Right ventricle myocardium inferior (tissue), 1 donor: ENCODE results near the gene PTPRK. TPM values are rescaled to one million over a fixed set of nuclear protein-coding genes. Genes with fewer than 3 reads are reported as not detected.

Experiments used
- ATAC-seq: fragments of 200-7000 bp; cut with Tn5 transposase; one replicate; pipeline ENCODE4 v1.9.1; 2020; ENCODE audit warnings: mild to moderate bottlenecking, moderate library complexity
- DNase-seq: peaks from one replicate; pipeline ENCODE4 v3.0.0; 2021; ENCODE audit errors: missing footprints
- intact Hi-C: fragments of 100-400 bp; cut with DNase I; formaldehyde crosslinking; loops from one replicate; pipeline ENCODE4 v1.11.0; 2022
- total RNA-seq: library from RNA; stranded (reverse); fragmentation: NEBNext Ultra II Directional; extraction: Animal tissue kit (Norgen Biotek cat#: 25700); gene quantifications from one replicate; pipeline ENCODE4 v1.2.1, GENCODE V29; 2021
- donor health status: DM: no; HTN: yes; CAD: no; lungs with severe emphysema.

PTPRK gene
- total RNA-seq, 1 donor from 2014 or later = 30.1 TPM

DNA sequence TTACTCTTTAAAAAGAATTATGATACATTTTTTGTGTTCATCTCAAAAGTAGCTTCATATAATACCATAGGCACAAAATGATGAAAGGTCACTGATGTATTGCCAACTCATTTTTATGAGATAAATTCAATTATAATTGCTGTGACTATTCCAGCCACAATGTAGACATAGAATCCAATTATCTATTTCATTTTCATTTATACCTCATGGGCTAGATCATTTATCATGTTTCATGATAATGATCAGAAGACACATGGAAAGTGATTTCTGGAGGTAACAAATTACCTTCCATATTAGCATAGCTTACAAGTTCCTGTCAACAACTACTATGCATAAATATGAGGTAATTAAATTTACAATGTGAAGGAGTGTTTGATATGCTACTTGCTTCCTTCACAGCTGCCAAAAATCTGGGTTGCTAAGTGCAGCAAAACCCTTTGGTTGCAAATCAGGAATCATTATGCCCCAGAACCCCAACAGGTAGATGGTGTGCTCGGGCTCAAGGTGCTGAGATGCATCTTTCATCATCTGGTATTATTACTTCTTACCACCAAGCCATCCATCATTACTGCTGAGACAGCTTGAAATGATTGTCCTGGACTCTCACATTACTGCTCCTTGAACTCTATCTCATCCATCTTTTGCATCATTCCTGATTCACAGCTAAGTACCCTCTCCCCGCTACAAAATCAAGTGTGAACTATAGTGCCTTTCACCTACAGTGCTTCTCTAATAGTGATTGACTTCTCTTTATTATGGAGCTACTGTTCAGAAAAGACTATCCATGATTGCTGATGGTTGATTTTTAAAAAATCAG is 313.6 kb downstream of the PTPRK start:
- intact Hi-C loops = no loop called here
- DNase-seq (no peak), ATAC-seq (no peak)

DNA sequence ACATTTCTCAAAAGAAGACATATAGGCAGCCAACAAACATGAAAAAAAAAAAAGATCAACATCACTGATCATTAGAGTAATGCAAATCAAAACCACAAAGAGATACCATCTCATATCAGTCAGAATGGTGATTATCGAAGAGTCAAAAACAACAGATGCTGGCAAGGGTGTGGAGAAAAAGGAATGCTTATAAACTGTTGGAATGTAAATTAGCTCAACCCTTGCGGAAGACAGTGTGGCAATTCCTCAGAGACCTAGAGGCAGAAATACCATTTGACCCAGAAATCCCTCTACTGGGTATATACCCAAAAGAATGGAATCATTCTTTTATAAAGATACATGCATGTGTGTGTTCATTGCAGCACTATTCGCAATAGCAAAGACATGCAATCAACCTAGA is 315.8 kb downstream of the PTPRK start:
- intact Hi-C loops = no loop called here
- ATAC-seq = no peak
- no peak for DNase-seq

DNA sequence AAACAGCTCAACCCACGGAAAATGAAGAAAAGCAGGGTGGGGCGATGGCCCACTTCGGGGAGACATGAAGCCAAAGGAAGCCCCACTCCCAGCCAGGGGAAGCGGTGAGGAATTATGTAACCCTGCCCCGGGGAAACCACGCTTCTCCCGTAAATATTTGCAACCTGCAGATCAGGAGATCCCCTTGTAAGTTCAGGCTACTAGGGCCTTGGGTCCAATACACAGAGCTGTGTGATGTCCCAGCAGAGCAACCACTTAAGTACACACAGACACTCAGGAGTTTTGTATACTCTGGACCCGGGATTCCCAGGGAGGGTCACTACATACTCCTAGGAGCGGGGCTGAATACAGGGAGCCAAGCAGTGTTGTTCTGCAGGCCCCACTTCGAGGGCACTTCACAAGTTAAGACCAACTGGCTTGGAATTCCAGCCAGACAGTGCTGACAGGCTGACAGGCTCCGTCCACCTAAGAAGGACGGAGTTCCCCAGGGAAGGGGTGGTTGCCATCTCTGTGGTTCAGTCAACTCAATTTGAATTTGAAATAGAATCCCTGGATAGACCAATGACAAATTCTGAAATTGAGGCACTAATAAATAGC is 318.1 kb downstream of the PTPRK start:
- intact Hi-C loops = no loop called here
- peak; percentile 23 for DNase-seq
- no peak for ATAC-seq

- intact Hi-C loops = no loop called here
- no peak for DNase-seq
- no peak for ATAC-seq
Measured at GRCh38 chr6:128200789-128201188, 319.6 kb downstream of the PTPRK start.

GRCh38 chr6:128199461-128199860 is 320.9 kb downstream of the PTPRK start:
- no peak for ATAC-seq
- peak; percentile 34 for DNase-seq
- intact Hi-C loops = no loop called here

- no peak for ATAC-seq
- intact Hi-C loops = no loop called here
- DNase-seq = no peak
Measured at GRCh38 chr6:128192972-128193371, 327.4 kb downstream of the PTPRK start.

- intact Hi-C loops = no loop called here
- ATAC-seq = no peak
- DNase-seq = no peak
Measured at GRCh38 chr6:128188678-128189077, 331.7 kb downstream of the PTPRK start.

- ATAC-seq (no peak), DNase-seq (peak; percentile 20)
- intact Hi-C loops = no loop called here
Measured at GRCh38 chr6:128186729-128187128, 333.7 kb downstream of the PTPRK start.

DNA sequence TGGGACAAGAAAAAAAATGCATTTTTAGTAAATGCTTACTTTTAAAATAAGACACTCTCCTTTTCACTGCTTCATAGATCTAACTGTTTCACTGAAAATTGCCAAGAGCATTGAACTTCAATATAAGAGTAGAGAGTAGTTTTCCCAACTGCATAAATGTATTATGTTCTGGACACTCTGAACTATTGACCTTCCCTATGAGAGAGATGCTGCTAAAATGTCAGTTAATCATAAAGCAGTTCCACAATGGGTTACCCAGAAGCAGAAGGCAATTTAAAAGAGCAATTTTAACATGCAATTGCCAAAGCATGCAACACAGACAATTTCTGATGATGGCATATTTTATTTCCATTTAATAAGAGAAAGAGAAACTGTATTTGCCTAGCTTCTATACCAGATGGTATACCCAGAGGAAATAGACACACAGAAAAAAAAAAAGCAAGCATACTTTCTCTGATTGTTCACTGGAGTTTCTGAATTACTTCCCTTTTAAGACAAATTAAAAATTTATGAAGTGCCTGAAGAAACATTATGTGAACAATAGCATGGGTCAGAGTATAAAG is 340.4 kb downstream of the PTPRK start:
- intact Hi-C loops = no loop called here
- no peak for ATAC-seq

DNA sequence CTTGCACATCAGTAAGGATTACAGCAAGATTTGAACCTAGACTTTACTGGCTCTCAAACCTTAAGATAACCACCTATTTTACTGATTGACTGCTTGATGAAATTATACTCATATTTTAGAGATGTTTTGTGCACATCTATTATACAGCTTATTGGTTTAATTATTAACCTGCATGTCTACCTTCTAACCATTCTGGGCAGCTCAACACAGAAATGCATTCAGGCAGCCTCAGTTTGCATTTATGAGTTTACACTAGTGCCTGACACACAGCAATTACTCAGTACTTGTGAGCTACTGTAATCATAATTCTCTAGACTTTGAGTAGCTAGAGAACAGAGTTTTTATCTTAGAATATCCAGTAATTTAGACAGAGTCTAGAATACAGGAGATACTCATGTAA is 345.7 kb downstream of the PTPRK start:
- intact Hi-C loops = no loop called here
- ATAC-seq (no peak), DNase-seq (no peak)

More for the DNA sequence above, 340.4 kb downstream of the PTPRK start:
- DNase-seq = no peak

DNA sequence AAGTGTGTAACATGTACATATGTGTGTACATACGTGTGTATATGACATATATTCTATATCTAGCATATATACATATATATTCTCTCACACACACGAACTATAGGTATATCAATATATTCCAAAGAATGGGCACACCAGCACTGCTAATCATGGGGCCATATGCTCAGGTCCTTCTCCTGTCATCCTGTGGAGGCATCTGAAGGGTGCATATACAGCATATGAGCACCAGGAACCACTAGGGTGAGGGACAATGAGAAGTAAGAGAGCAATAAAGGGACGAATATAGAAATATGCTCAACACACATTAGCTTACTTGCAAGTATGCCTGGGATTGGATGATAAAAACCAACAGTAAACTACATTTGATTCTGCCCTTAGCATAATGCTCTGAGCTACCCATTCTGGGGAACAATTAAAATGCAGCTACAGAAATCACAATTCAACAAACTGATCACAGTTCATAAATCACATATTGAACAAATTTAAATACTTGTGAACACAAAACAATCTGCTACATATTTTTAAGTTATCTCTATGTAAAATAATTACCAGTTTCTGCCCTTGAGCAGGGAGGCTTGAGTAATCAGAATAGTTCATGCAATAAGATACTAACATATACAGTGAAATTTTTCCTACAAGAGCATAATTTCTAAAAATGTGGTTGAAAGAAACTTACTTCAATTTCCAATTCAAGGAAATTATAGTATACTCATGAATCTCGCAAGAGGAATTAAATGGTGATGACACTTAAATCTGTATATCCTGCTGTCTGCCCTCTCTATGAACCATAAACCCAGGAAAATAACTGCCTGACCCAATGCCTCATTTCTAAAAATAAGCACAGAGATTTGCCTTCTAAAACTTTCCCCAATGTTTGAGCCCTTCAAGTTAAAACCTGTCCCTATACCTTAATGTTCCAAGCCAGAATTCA is 347.4 kb downstream of the PTPRK start:
- intact Hi-C loops = no loop called here
- no peak for ATAC-seq
- no peak for DNase-seq

DNA sequence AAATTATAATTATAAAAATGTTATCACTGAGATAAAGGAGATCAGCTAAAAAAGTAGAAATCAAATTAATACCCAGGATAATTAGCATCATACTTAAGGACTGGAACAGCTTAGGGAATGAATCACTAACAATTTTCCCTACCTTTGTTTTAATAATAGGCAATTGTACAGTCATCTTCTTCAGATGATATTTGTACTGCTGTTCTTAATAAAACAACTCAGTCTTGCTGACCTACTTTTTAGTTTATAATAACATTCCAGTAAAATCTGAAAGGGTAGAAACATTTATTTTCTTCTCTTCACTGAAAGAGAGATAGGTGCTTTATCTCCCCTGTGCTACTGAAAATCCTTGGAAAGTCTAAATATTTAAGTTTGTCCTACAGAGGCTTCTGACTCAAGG is 348.3 kb downstream of the PTPRK start:
- intact Hi-C loops = no loop called here
- DNase-seq (no peak), ATAC-seq (no peak)

- DNase-seq (no peak), ATAC-seq (no peak)
- intact Hi-C loops = no loop called here
Measured at GRCh38 chr6:128171182-128171581, 349.2 kb downstream of the PTPRK start.

GRCh38 chr6:128168244-128168643 is 352.2 kb downstream of the PTPRK start:
- no peak for DNase-seq
- intact Hi-C loops = no loop called here
- no peak for ATAC-seq

- ATAC-seq (no peak), DNase-seq (no peak)
- intact Hi-C loops = no loop called here
Measured at GRCh38 chr6:128167552-128167951, 352.8 kb downstream of the PTPRK start.

DNA sequence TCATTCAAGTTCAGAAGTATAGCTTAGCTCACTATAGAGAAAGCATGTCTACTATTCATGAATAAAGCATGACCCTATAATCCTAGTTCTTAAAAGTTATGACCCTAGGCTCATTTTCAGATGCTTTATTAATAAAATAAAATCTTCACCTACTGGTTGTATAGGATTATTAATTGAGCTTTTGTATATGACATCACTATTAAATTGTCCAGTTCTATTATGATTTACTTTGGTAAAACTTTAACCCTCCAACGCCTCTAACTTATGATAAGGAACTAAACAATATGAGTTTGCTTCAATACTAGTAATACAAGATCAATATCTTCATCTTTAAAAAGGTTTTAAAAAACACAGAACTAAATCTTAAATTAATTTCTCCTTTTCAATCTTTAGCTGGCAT is 356.1 kb downstream of the PTPRK start:
- no peak for ATAC-seq
- DNase-seq = no peak
- intact Hi-C loops = no loop called here

DNA sequence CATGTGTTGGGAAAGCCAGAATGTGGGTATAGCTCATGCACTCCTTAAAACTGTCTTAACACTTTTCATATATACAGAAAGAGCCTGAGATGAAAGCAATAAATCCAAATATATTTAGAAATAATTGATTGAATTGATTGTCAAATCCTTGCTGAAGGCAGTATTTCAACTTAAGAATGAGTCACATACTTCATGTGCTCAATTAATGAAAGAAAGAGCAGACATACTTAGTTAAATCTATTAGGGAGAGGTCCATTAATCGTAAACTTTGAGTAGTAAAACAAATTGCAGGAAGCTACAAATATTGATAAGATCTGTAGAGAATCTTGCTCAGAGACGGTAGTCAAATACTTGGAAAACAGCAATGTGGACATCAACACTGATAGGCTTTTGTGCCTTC is 358.0 kb downstream of the PTPRK start:
- intact Hi-C loops = no loop called here
- DNase-seq (no peak), ATAC-seq (no peak)

DNA sequence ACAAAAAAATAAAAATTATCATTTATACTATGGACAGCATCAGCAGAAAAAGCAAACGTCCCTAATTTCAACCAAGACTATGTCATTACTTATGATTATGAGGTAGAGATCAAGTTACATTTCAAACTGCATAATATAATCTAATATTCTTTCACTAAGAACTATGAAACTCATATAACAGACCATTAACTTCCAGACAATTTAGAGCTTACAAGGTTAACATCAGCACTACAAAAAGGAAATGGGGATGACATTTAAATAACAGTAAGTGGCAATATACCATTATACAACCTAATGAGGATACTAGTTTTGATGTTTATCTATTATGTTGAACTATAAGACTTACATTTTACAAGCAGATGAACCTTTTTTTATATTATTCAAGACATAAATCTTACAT is 358.6 kb downstream of the PTPRK start:
- no peak for DNase-seq
- intact Hi-C loops = no loop called here
- ATAC-seq = no peak

DNA sequence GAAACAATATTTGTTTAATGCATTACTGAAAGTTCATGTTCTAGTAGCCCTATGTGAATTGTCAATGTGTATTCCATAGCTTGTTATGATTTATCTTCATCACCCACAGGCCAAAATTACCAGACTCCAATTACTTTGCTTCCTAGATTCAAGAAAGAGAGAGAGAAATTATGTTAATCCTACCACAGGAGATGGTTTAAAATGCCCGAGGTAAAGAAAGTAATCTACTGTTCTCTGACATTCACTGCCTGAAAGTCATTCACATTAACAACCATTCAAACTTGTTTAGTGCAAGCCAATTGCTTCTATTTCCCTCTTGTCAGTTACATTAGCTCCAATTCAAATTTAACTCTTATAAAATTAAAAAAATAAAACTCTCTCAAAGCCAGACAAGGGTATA is 359.1 kb downstream of the PTPRK start:
- intact Hi-C loops = no loop called here
- ATAC-seq (no peak), DNase-seq (no peak)
